ENCODE results near the gene ADH4.

GRCh38 chr4:99102634-99103033, 41.5 kb downstream of the ADH4 start:
- TF ChIP-seq, protein P1, sequence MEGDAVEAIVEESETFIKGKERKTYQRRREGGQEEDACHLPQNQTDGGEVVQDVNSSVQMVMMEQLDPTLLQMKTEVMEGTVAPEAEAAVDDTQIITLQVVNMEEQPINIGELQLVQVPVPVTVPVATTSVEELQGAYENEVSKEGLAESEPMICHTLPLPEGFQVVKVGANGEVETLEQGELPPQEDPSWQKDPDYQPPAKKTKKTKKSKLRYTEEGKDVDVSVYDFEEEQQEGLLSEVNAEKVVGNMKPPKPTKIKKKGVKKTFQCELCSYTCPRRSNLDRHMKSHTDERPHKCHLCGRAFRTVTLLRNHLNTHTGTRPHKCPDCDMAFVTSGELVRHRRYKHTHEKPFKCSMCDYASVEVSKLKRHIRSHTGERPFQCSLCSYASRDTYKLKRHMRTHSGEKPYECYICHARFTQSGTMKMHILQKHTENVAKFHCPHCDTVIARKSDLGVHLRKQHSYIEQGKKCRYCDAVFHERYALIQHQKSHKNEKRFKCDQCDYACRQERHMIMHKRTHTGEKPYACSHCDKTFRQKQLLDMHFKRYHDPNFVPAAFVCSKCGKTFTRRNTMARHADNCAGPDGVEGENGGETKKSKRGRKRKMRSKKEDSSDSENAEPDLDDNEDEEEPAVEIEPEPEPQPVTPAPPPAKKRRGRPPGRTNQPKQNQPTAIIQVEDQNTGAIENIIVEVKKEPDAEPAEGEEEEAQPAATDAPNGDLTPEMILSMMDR (IDR thresholded peaks at IDR 0.05; ENCODE audit: insufficient read depth, low read length, poor library complexity, severe bottlenecking): no peak
- no peak for TF ChIP-seq EZH2phosphoT487 (conservative IDR thresholded peaks at IDR 0.05; ENCODE audit: low read length)
